ENCODE measurements around the gene NEK4.

DNA sequence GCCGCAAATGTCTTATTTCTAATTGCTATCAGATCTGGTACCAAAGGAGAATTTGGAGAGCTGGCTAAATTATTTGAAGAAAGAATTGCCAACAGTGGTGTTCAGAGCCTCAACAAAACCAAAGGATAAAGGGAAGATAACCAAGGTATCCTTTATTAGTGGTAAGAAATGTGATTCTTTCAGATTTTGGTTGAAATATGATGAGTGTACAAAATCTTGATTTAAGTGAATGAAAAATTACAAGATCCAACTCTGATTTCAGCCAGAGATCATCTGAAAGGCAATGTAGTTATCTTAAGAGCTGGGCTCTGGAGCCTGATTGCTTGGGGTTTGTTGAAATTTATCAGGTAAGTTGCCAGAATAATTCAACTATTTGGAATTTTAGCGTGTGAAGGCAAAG is 80.2 kb downstream of the NEK4 start:
- TF ChIP-seq EGR1 (IDR thresholded peaks at IDR 0.05; ENCODE audit: low read depth) (no peak), EZH2 (IDR thresholded peaks at IDR 0.05) (no peak), POLR2AphosphoS5 (IDR thresholded peaks at IDR 0.05; ENCODE audit: low read depth, low read length) (no peak), RAD21 (IDR thresholded peaks at IDR 0.05; ENCODE audit: low read depth) (no peak), POLR2A (IDR thresholded peaks at IDR 0.05; ENCODE audit: borderline replicate concordance, extremely low read depth, insufficient read depth, insufficient read length) (no peak)
- TF ChIP-seq, protein P1, sequence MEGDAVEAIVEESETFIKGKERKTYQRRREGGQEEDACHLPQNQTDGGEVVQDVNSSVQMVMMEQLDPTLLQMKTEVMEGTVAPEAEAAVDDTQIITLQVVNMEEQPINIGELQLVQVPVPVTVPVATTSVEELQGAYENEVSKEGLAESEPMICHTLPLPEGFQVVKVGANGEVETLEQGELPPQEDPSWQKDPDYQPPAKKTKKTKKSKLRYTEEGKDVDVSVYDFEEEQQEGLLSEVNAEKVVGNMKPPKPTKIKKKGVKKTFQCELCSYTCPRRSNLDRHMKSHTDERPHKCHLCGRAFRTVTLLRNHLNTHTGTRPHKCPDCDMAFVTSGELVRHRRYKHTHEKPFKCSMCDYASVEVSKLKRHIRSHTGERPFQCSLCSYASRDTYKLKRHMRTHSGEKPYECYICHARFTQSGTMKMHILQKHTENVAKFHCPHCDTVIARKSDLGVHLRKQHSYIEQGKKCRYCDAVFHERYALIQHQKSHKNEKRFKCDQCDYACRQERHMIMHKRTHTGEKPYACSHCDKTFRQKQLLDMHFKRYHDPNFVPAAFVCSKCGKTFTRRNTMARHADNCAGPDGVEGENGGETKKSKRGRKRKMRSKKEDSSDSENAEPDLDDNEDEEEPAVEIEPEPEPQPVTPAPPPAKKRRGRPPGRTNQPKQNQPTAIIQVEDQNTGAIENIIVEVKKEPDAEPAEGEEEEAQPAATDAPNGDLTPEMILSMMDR (IDR thresholded peaks at IDR 0.05 in 2 of 3, conservative IDR thresholded peaks at IDR 0.05 in 1 of 3; ENCODE audit: borderline replicate concordance in 1 of 3, insufficient read depth in 1 of 3, low read depth in 2 of 3, low read length in 2 of 3), result no peak
